WTC11 (cell line): ENCODE measurements around the gene CCL16.

Source experiments
- ATF2 ChIP-seq: sonication (generic); formaldehyde crosslinking; IDR thresholded peaks from 2 replicates; pipeline ENCODE4 v1.8.1; 2022; ENCODE audit warnings: low read depth, missing genetic modification reagents, borderline replicate concordance
- CBFB ChIP-seq: sonication (generic); formaldehyde crosslinking; IDR thresholded peaks from 2 replicates; pipeline ENCODE4 v1.8.1; 2022; ENCODE audit warnings: mild to moderate bottlenecking, low read depth, missing genetic modification reagents
- CTCF ChIP-seq: fragments of 200-600 bp; IDR thresholded peaks from 2 replicates; pipeline ENCODE4 v1.8.0; 2022; ENCODE audit warnings: antibody characterized with exemption
- ELF4 ChIP-seq: sonication (generic); formaldehyde crosslinking; IDR thresholded peaks from 2 replicates; pipeline ENCODE4 v1.8.1; 2022; ENCODE audit warnings: low read depth, mild to moderate bottlenecking, moderate library complexity, missing genetic modification reagents
- IRF2 ChIP-seq: sonication (generic); formaldehyde crosslinking; IDR thresholded peaks from 2 replicates; pipeline ENCODE4 v1.8.0; 2022; ENCODE audit warnings: low read depth, missing genetic modification reagents, borderline replicate concordance
- KAT7 ChIP-seq: sonication (generic); formaldehyde crosslinking; IDR thresholded peaks from 2 replicates; pipeline ENCODE4 v1.8.1; 2023; ENCODE audit warnings: missing genetic modification reagents, mild to moderate bottlenecking, borderline replicate concordance
- MLX ChIP-seq: sonication (generic); formaldehyde crosslinking; IDR thresholded peaks from 2 replicates; pipeline ENCODE4 v1.8.1; 2023; ENCODE audit warnings: mild to moderate bottlenecking, missing genetic modification reagents, moderate library complexity
- MXD4 ChIP-seq: fragments of 250-450 bp; sonication (Bioruptor Pico); IDR thresholded peaks from 2 replicates; pipeline ENCODE4 v1.8.0; 2021; ENCODE audit warnings: mild to moderate bottlenecking, moderate library complexity, borderline replicate concordance

- no peak for TF ChIP-seq CBFB
- TF ChIP-seq MXD4 (CRISPR knock-in tag), result no peak
- no peak for TF ChIP-seq CTCF
- no peak for TF ChIP-seq ATF2
- no peak for TF ChIP-seq MLX (CRISPR knock-in tag)
- no peak for TF ChIP-seq KAT7 (CRISPR knock-in tag)
- TF ChIP-seq IRF2 (CRISPR knock-in tag), result no peak
- TF ChIP-seq ELF4, result no peak
Observed at GRCh38 chr17:35936063-35936462, 45.2 kb downstream of the CCL16 start.
